Measurements from ENCODE around the gene JAKMIP1.

DNA sequence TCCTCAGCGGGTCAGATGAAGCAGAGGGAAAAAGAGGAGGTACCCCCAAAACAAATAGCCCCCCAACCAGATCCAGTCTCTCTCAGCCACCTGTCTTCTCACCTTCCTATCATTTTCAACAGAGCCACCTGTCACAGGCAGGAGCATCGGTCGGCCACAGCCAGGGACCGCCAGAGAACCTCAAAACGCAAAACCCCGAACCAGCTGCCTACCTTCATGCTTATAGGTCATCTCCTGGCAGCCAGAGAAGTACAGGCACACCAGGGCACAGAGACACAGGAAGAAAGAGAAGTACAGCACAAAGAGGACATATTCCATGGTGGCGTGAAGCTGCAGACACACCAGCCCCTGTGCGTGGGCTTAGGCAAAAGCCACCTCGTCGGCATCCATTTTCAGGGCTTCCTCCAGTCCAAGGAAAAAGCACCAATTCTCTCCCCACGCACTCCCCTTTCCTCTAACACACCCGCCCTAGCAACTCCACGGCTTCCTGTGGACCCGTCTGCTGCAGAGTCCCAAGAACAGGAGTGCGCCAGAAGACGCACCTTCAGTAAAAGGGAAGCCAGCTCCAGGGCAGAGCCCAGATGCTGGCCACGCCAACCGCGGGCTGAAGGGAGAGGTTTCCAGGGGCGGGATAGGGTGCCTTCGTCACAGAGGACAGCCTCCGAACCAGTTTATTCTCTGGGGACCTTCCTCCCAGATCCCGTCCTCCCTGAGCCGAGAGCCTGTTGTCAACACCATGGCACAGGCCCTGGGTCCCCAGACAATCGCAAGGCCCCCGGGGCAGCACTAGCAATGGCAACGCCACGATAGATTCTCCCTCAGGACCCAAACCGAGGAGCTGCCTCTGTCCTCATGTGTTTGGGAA, 130.3 kb downstream of the JAKMIP1 start:
- TF ChIP-seq, protein P1, sequence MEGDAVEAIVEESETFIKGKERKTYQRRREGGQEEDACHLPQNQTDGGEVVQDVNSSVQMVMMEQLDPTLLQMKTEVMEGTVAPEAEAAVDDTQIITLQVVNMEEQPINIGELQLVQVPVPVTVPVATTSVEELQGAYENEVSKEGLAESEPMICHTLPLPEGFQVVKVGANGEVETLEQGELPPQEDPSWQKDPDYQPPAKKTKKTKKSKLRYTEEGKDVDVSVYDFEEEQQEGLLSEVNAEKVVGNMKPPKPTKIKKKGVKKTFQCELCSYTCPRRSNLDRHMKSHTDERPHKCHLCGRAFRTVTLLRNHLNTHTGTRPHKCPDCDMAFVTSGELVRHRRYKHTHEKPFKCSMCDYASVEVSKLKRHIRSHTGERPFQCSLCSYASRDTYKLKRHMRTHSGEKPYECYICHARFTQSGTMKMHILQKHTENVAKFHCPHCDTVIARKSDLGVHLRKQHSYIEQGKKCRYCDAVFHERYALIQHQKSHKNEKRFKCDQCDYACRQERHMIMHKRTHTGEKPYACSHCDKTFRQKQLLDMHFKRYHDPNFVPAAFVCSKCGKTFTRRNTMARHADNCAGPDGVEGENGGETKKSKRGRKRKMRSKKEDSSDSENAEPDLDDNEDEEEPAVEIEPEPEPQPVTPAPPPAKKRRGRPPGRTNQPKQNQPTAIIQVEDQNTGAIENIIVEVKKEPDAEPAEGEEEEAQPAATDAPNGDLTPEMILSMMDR (IDR thresholded peaks at IDR 0.05; ENCODE audit: low read depth, low read length, poor library complexity, severe bottlenecking): no peak
- TF ChIP-seq EZH2phosphoT487 (IDR thresholded peaks at IDR 0.05; ENCODE audit: borderline replicate concordance, low read length): no peak
